ENCODE data around the gene SMAD7.

Gene SMAD7

GRCh38 chr18:48922801-48923730 is 27.7 kb downstream of the SMAD7 start:
- H3K4me1 ChIP-seq (ENCODE audit: control insufficient read depth in 1 of 2, insufficient read depth in 2 of 2, low read length in 2 of 2) = peaks cover 44 to 53% of the 10 kb centered on the region in 2 experiments
- peaks cover 11% of the 10 kb centered on the region for H3K79me1 ChIP-seq (ENCODE audit: low read length)
- peaks cover 63 to 73% of the 10 kb centered on the region in 2 experiments for H3K36me3 ChIP-seq (ENCODE audit: control insufficient read depth in 1 of 2, insufficient read depth in 2 of 2, low read length in 2 of 2)
- peak overlapping the region; percentile 11 for H3K4me2 ChIP-seq (ENCODE audit: low read length)
- peak overlapping the region; percentile 54 for H3K18ac ChIP-seq (ENCODE audit: low read length)
- no peak overlapping the region for H4K12ac ChIP-seq (ENCODE audit: low read depth, low read length)
- H2BK5ac ChIP-seq (ENCODE audit: low read depth, low read length, poor library complexity) = no peak overlapping the region
- H3K14ac ChIP-seq (ENCODE audit: low read length) = no peak overlapping the region
- no peak overlapping the region for H4K91ac ChIP-seq (ENCODE audit: low read depth, low read length)
- peak overlapping the region; percentile 22 for H4K8ac ChIP-seq (ENCODE audit: low read depth, low read length)
- no peak overlapping the region for H3K4me3 ChIP-seq (ENCODE audit: low read depth, low read length)
- H2BK12ac ChIP-seq (ENCODE audit: low read length) = peak overlapping the region; percentile 12
- no peak overlapping the region for H2AFZ ChIP-seq (ENCODE audit: insufficient read depth, low read length, poor library complexity)
- no peak overlapping the region for H2AK5ac ChIP-seq (ENCODE audit: low read length)
- no peak for DNase-seq
- no peak overlapping the region for H3K23ac ChIP-seq (ENCODE audit: low read length)
- H3K4ac ChIP-seq (ENCODE audit: low read depth, low read length) = peak overlapping the region; percentile 64
- no CpG with 5 or more reads among the region's 21 CpGs for WGBS (ENCODE audit: extremely low coverage, insufficient coverage, insufficient read length)
- H3K9me3 ChIP-seq (ENCODE audit: insufficient read depth, low read depth, low read length) = peaks cover 2% of the 10 kb centered on the region
- H3K9ac ChIP-seq (ENCODE audit: low read length) = no peak overlapping the region
- H2BK120ac ChIP-seq (ENCODE audit: insufficient read depth, low read length, poor library complexity) = no peak overlapping the region
- peak overlapping the region; percentile 44 for H3K27ac ChIP-seq (ENCODE audit: low read depth, low read length)
- H3K27me3 ChIP-seq (ENCODE audit: insufficient read depth, low read length) = no peaks in the 10 kb centered on the region
- H3K79me2 ChIP-seq (ENCODE audit: control insufficient read depth, insufficient read depth, low read length, poor library complexity) = peaks cover 39% of the 10 kb centered on the region

- Histone ChIP-seq H4K8ac (ENCODE audit: low read depth, low read length) (no peak overlapping the region), H3K36me3 (ENCODE audit: control insufficient read depth in 1 of 2, insufficient read depth in 2 of 2, low read length in 2 of 2) (peaks cover 55 to 65% of the 10 kb centered on the region in 2 experiments), H3K4me3 (ENCODE audit: low read depth, low read length) (no peak overlapping the region), H3K18ac (ENCODE audit: low read length) (peak overlapping the region; percentile 47), H3K4me1 (ENCODE audit: control insufficient read depth in 1 of 2, insufficient read depth in 2 of 2, low read length in 2 of 2) (peaks cover 39 to 45% of the 10 kb centered on the region in 2 experiments), H3K27ac (ENCODE audit: low read depth, low read length) (peak overlapping the region; percentile 1), H4K12ac (ENCODE audit: low read depth, low read length) (no peak overlapping the region), H3K9me3 (ENCODE audit: insufficient read depth, low read depth, low read length) (peaks cover 2% of the 10 kb centered on the region), H3K23ac (ENCODE audit: low read length) (no peak overlapping the region), H3K4ac (ENCODE audit: low read depth, low read length) (peak overlapping the region; percentile 64), H3K4me2 (ENCODE audit: low read length) (no peak overlapping the region), H3K9ac (ENCODE audit: low read length) (no peak overlapping the region), H3K79me2 (ENCODE audit: control insufficient read depth, insufficient read depth, low read length, poor library complexity) (peaks cover 32% of the 10 kb centered on the region), H2BK12ac (ENCODE audit: low read length) (no peak overlapping the region), H2BK120ac (ENCODE audit: insufficient read depth, low read length, poor library complexity) (no peak overlapping the region), H3K14ac (ENCODE audit: low read length) (no peak overlapping the region), H4K91ac (ENCODE audit: low read depth, low read length) (no peak overlapping the region), H3K27me3 (ENCODE audit: insufficient read depth, low read length) (no peaks in the 10 kb centered on the region), H2AFZ (ENCODE audit: insufficient read depth, low read length, poor library complexity) (no peak overlapping the region), H3K79me1 (ENCODE audit: low read length) (peaks cover 14% of the 10 kb centered on the region), H2AK5ac (ENCODE audit: low read length) (no peak overlapping the region), H2BK5ac (ENCODE audit: low read depth, low read length, poor library complexity) (no peak overlapping the region)
- no peak for DNase-seq
- no CpG with 5 or more reads among the region's 7 CpGs for WGBS (ENCODE audit: extremely low coverage, insufficient coverage, insufficient read length)
Measured at GRCh38 chr18:48922226-48922800, 28.5 kb downstream of the SMAD7 start.

GRCh38 chr18:48921305-48922225 is 29.2 kb downstream of the SMAD7 start:
- Histone ChIP-seq H3K18ac (ENCODE audit: low read length) (peak overlapping the region; percentile 47), H3K79me2 (ENCODE audit: control insufficient read depth, insufficient read depth, low read length, poor library complexity) (peaks cover 25% of the 10 kb centered on the region), H2AK5ac (ENCODE audit: low read length) (no peak overlapping the region), H3K27me3 (ENCODE audit: insufficient read depth, low read length) (no peaks in the 10 kb centered on the region), H2BK120ac (ENCODE audit: insufficient read depth, low read length, poor library complexity) (no peak overlapping the region), H3K4me1 (ENCODE audit: control insufficient read depth in 1 of 2, insufficient read depth in 2 of 2, low read length in 2 of 2) (peaks cover 33 to 38% of the 10 kb centered on the region in 2 experiments), H3K4me2 (ENCODE audit: low read length) (no peak overlapping the region), H4K8ac (ENCODE audit: low read depth, low read length) (no peak overlapping the region), H4K91ac (ENCODE audit: low read depth, low read length) (no peak overlapping the region), H2BK12ac (ENCODE audit: low read length) (no peak overlapping the region), H2AFZ (ENCODE audit: insufficient read depth, low read length, poor library complexity) (no peak overlapping the region), H3K36me3 (ENCODE audit: control insufficient read depth in 1 of 2, insufficient read depth in 2 of 2, low read length in 2 of 2) (peaks cover 53 to 58% of the 10 kb centered on the region in 2 experiments), H3K23ac (ENCODE audit: low read length) (no peak overlapping the region), H3K14ac (ENCODE audit: low read length) (no peak overlapping the region), H3K4ac (ENCODE audit: low read depth, low read length) (peak overlapping the region; percentile 52), H3K9me3 (ENCODE audit: insufficient read depth, low read depth, low read length) (peaks cover 2% of the 10 kb centered on the region), H2BK5ac (ENCODE audit: low read depth, low read length, poor library complexity) (no peak overlapping the region), H3K79me1 (ENCODE audit: low read length) (peaks cover 14% of the 10 kb centered on the region), H4K12ac (ENCODE audit: low read depth, low read length) (no peak overlapping the region), H3K9ac (ENCODE audit: low read length) (no peak overlapping the region), H3K27ac (ENCODE audit: low read depth, low read length) (peak overlapping the region; percentile 1), H3K4me3 (ENCODE audit: low read depth, low read length) (no peak overlapping the region)
- DNase-seq = no peak
- WGBS (ENCODE audit: extremely low coverage, insufficient coverage, insufficient read length) = no CpG with 5 or more reads among the region's 34 CpGs

- H3K4me3 ChIP-seq (ENCODE audit: low read depth, low read length) = no peak overlapping the region
- no peak overlapping the region for H2BK12ac ChIP-seq (ENCODE audit: low read length)
- DNase-seq = no peak
- no peak overlapping the region for H3K27ac ChIP-seq (ENCODE audit: low read depth, low read length)
- H3K18ac ChIP-seq (ENCODE audit: low read length) = no peak overlapping the region
- no peak overlapping the region for H2AFZ ChIP-seq (ENCODE audit: insufficient read depth, low read length, poor library complexity)
- H2BK120ac ChIP-seq (ENCODE audit: insufficient read depth, low read length, poor library complexity) = no peak overlapping the region
- no peaks in the 10 kb centered on the region for H3K27me3 ChIP-seq (ENCODE audit: insufficient read depth, low read length)
- H2BK5ac ChIP-seq (ENCODE audit: low read depth, low read length, poor library complexity) = no peak overlapping the region
- H3K14ac ChIP-seq (ENCODE audit: low read length) = no peak overlapping the region
- H3K9ac ChIP-seq (ENCODE audit: low read length) = no peak overlapping the region
- H3K4me1 ChIP-seq (ENCODE audit: control insufficient read depth in 1 of 2, insufficient read depth in 2 of 2, low read length in 2 of 2) = peaks cover 30 to 36% of the 10 kb centered on the region in 2 experiments
- peaks cover 14% of the 10 kb centered on the region for H3K79me1 ChIP-seq (ENCODE audit: low read length)
- H3K4ac ChIP-seq (ENCODE audit: low read depth, low read length) = no peak overlapping the region
- peaks cover 46 to 52% of the 10 kb centered on the region in 2 experiments for H3K36me3 ChIP-seq (ENCODE audit: control insufficient read depth in 1 of 2, insufficient read depth in 2 of 2, low read length in 2 of 2)
- no peak overlapping the region for H2AK5ac ChIP-seq (ENCODE audit: low read length)
- H4K12ac ChIP-seq (ENCODE audit: low read depth, low read length) = no peak overlapping the region
- H4K91ac ChIP-seq (ENCODE audit: low read depth, low read length) = no peak overlapping the region
- H3K23ac ChIP-seq (ENCODE audit: low read length) = no peak overlapping the region
- H4K8ac ChIP-seq (ENCODE audit: low read depth, low read length) = no peak overlapping the region
- peaks cover 18% of the 10 kb centered on the region for H3K79me2 ChIP-seq (ENCODE audit: control insufficient read depth, insufficient read depth, low read length, poor library complexity)
- WGBS (ENCODE audit: extremely low coverage, insufficient coverage, insufficient read length) = no CpG with 5 or more reads among the region's 16 CpGs
- H3K9me3 ChIP-seq (ENCODE audit: insufficient read depth, low read depth, low read length) = peaks cover 2% of the 10 kb centered on the region
- H3K4me2 ChIP-seq (ENCODE audit: low read length) = no peak overlapping the region
Measured at GRCh38 chr18:48920408-48921038, 30.2 kb downstream of the SMAD7 start.
